22Rv1 (cell line): ENCODE data around the gene SERPINE1.

Experiments
- H3K27ac ChIP-seq: fragments of 450-650 bp; 2 replicates; pipeline ENCODE4 v1.5.1; 2017
- ZFX ChIP-seq: fragments of 450-650 bp; IDR thresholded peaks from 2 replicates; pipeline ENCODE4 v1.6.1; 2017; ENCODE audit warnings: antibody characterized with exemption, borderline replicate concordance
- TF ChIP-seq, protein P1 (sequence below): fragments of 450-650 bp; IDR thresholded peaks from 2 replicates; pipeline ENCODE4 v1.5.1; 2017; ENCODE audit warnings: mild to moderate bottlenecking

SERPINE1 gene

DNA sequence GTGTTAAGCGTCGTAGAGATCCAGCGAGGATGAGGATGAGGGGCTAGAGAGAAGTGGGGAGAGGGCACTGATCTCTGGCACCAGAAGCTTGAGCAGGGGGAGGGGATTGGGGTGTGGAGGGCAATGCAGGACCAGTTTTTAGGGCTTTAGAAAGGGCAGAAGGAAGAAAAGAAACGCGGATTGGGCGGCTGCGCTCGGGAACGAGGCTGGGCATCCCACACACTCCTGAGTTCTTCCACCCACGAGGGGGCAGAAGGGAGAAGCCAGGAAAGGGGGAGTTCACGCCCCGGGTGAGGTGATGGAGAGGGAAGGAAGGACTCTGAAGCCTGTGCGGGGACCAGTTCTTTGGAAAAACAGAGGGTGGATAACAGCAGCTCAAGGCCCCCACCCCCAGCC, 44.5 kb downstream of the SERPINE1 start:
- no peak for TF ChIP-seq ZFX
- TF ChIP-seq, protein P1, sequence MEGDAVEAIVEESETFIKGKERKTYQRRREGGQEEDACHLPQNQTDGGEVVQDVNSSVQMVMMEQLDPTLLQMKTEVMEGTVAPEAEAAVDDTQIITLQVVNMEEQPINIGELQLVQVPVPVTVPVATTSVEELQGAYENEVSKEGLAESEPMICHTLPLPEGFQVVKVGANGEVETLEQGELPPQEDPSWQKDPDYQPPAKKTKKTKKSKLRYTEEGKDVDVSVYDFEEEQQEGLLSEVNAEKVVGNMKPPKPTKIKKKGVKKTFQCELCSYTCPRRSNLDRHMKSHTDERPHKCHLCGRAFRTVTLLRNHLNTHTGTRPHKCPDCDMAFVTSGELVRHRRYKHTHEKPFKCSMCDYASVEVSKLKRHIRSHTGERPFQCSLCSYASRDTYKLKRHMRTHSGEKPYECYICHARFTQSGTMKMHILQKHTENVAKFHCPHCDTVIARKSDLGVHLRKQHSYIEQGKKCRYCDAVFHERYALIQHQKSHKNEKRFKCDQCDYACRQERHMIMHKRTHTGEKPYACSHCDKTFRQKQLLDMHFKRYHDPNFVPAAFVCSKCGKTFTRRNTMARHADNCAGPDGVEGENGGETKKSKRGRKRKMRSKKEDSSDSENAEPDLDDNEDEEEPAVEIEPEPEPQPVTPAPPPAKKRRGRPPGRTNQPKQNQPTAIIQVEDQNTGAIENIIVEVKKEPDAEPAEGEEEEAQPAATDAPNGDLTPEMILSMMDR, result no peak
- 0 out of 2 replicates have a peak overlapping the region, but pooled peaks have one; percentile 8 for H3K27ac ChIP-seq

- peak overlapping the region; percentile 86 for H3K27ac ChIP-seq
- TF ChIP-seq ZFX, result no peak
- TF ChIP-seq, protein P1, result peak; percentile 67
Observed at GRCh38 chr7:101172005-101172853, 45.3 kb downstream of the SERPINE1 start.

GRCh38 chr7:101172854-101173751, 46.2 kb downstream of the SERPINE1 start:
- TF ChIP-seq, protein P1, result no peak
- TF ChIP-seq ZFX, result no peak
- H3K27ac ChIP-seq, result peak overlapping the region; percentile 86

GRCh38 chr7:101173752-101174244, 46.9 kb downstream of the SERPINE1 start:
- peak overlapping the region; percentile 86 for H3K27ac ChIP-seq
- no peak for TF ChIP-seq ZFX
- TF ChIP-seq, protein P1, result no peak

- H3K27ac ChIP-seq, result peak overlapping the region; percentile 86
- TF ChIP-seq, protein P1, result no peak
- no peak for TF ChIP-seq ZFX
Observed at GRCh38 chr7:101174322-101174854, 47.5 kb downstream of the SERPINE1 start.

DNA sequence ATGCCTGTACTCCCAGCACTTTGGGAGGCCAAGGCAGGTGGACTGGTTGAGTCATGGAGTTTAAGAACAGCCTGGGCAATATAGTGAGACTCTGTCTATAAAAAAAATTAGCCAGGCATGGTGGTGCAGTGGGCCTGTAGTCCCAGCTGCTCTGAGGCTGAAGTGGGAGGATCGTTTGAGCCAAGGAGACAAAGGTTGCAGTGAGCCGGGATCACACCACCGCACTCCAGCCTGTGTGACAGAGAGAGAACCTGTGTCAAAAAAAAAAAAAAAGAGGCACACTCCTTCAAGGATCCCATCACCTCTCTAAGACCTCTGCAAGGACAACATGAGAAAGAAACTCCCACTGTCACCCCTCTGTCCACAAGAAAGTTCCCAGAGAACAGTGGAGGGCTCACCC, 48.8 kb downstream of the SERPINE1 start:
- no peak overlapping the region for H3K27ac ChIP-seq
- no peak for TF ChIP-seq ZFX
- TF ChIP-seq, protein P1, result no peak
